K562 (cell line): Measurements from ENCODE around the gene IDUA. TPM values are rescaled to one million over a fixed set of nuclear protein-coding genes. Genes with fewer than 3 reads are reported as not detected.

Source experiments
- GMEB1 ChIP-seq: fragments of 250-450 bp; sonication (Bioruptor Pico); IDR thresholded peaks from 2 replicates; pipeline ENCODE4 v1.4.0; 2020; ENCODE audit warnings: mild to moderate bottlenecking
- HDAC6 ChIP-seq: IDR thresholded peaks from 2 replicates; pipeline ENCODE4 v1.6.1; 2012; ENCODE audit warnings: low read depth, mild to moderate bottlenecking, control low read depth, inconsistent platforms, low read length, moderate library complexity
- HMGN3 ChIP-seq: IDR thresholded peaks from 2 replicates; pipeline ENCODE4 v1.6.1; 2011; ENCODE audit warnings: borderline replicate concordance, low read depth, mild to moderate bottlenecking, mixed read lengths, low read length; ENCODE audit not compliant: insufficient read length; ENCODE audit errors: extremely low read depth
- MCM5 ChIP-seq: fragments of 450-650 bp; IDR thresholded peaks from 2 replicates; pipeline ENCODE4 v1.6.1; 2016; ENCODE audit warnings: low read depth
- OTX1 ChIP-seq: fragments of 450-650 bp; formaldehyde crosslinking; IDR thresholded peaks from 2 replicates; pipeline ENCODE4 v1.4.0; 2022; ENCODE audit warnings: mild to moderate bottlenecking
- POU5F1 ChIP-seq: fragments of 150-350 bp; IDR thresholded peaks from 2 replicates; pipeline ENCODE4 v1.6.1; 2014; ENCODE audit warnings: borderline replicate concordance, low read length, low read depth, mild to moderate bottlenecking; ENCODE audit not compliant: partially characterized antibody
- PTTG1 ChIP-seq: fragments of 450-650 bp; IDR thresholded peaks from 2 replicates; pipeline ENCODE4 v1.6.1; 2016; ENCODE audit warnings: low read depth, mild to moderate bottlenecking, missing genetic modification characterization, missing compliant biosample characterization
- SFPQ ChIP-seq: fragments of 200-400 bp; formaldehyde crosslinking; IDR thresholded peaks from 2 replicates; pipeline ENCODE4 v1.6.1; 2017; ENCODE audit warnings: mild to moderate bottlenecking, low read depth, low read length, moderate library complexity
- TAL1 ChIP-seq: fragments of 450-650 bp; IDR thresholded peaks from 2 replicates; pipeline ENCODE4 v1.6.1; 2016; ENCODE audit warnings: mild to moderate bottlenecking
- TCF3 ChIP-seq: sonication (generic); formaldehyde crosslinking; IDR thresholded peaks from 2 replicates; pipeline ENCODE4 v1.4.0; 2020; ENCODE audit warnings: mild to moderate bottlenecking, missing genetic modification reagents
- TGIF2 ChIP-seq: sonication (generic); formaldehyde crosslinking; IDR thresholded peaks from 2 replicates; pipeline ENCODE4 v1.8.1; 2022; ENCODE audit warnings: mild to moderate bottlenecking, missing genetic modification reagents, moderate library complexity
- UBTF ChIP-seq, 2 experiments: IDR thresholded peaks; 2 replicates each; pipeline ENCODE4 v1.6.1; 2012; ENCODE audit warnings: improper control_type of control experiment in 2 of 2, low read depth in 2 of 2, low read length in 2 of 2, borderline replicate concordance in 1 of 2
- YY1 ChIP-seq, 3 experiments: IDR thresholded peaks; 2 replicates each; pipeline ENCODE4 v1.6.1; 2011; ENCODE audit warnings: low read length in 2 of 3, mild to moderate bottlenecking in 2 of 3, moderate library complexity in 2 of 3, borderline replicate concordance in 1 of 3, control low read depth in 1 of 3, low read depth in 1 of 3; ENCODE audit not compliant: insufficient read depth in 3 of 3, insufficient replicate concordance in 2 of 3, control insufficient read depth in 1 of 3, insufficient read length in 1 of 3; ENCODE audit errors: extremely low read depth in 1 of 3
- ZBTB11 ChIP-seq, 3 experiments: fragments of 200-800 bp in 1 of 3; fragments of 250-450 bp in 1 of 3; fragments of 450-650 bp in 1 of 3; sonication (Bioruptor Pico) in 1 of 3; sonication (Bioruptor generic) in 1 of 3; formaldehyde crosslinking in 1 of 3; IDR thresholded peaks; 2 replicates each; pipeline versions ENCODE4 v1.6.1 to v1.8.0; 2016 to 2022; ENCODE audit warnings: mild to moderate bottlenecking in 2 of 3, missing genetic modification characterization in 2 of 3, missing compliant biosample characterization in 1 of 3, moderate library complexity in 1 of 3
- ZNF165 ChIP-seq: fragments of 250-450 bp; sonication (Bioruptor Pico); IDR thresholded peaks from 2 replicates; pipeline ENCODE4 v1.4.0; 2020; ENCODE audit warnings: borderline replicate concordance
- ZNF354B ChIP-seq: fragments of 250-450 bp; sonication (Bioruptor Pico); IDR thresholded peaks from 2 replicates; pipeline ENCODE4 v1.4.0; 2020
- polyA plus RNA-seq, 8 experiments: library from polyadenylated mRNA; depleted of rRNA in 4 of 8; stranded (reverse) in 5 of 8; unstranded in 3 of 8; fragments of >200 nt; fragmentation: Nextera tagmentation in 2 of 8; fragmentation: Illumina TruSeq in 1 of 8; extraction: Ambion mirVana in 2 of 8; extraction: Trizol in 1 of 8; gene quantifications; 2 replicates each; pipeline versions ENCODE4 v1.2.1 to v1.2.3, GENCODE V29; 2011 to 2014; ENCODE audit warnings: inconsistent platforms in 1 of 8, missing spikeins in 1 of 8
- total RNA-seq, 7 experiments: library from RNA; depleted of rRNA in 6 of 7; stranded (reverse); fragments of >200 nt in 6 of 7; fragmentation: Illumina TruSeq in 2 of 7; extraction: Trizol in 2 of 7; gene quantifications; 2 replicates each; pipeline versions ENCODE4 v1.2.1 to v1.2.3, GENCODE V29; 2011 to 2021; ENCODE audit warnings: low replicate concordance in 1 of 7

The IDUA gene
- total and polyA plus RNA-seq, 9 of the 15 experiments (the other 6 are each of a cell fraction or from before 2014, with no cell fraction given): 0.04 to 16.1 (median 1.2) TPM

GRCh38 chr4:985123-985830 is 1.6 kb upstream of the IDUA start (continued):
- TF ChIP-seq PTTG1 (no peak), ZNF165 (CRISPR knock-in tag) (no peak), TCF3 (CRISPR knock-in tag) (no peak), TAL1 (no peak), ZBTB11 (CRISPR knock-in tag; IDR thresholded peaks at IDR 0.05) (no peak), GMEB1 (no peak), POU5F1 (no peak), MCM5 (no peak), ZNF354B (no peak), OTX1 (CRISPR knock-in tag) (no peak), HMGN3 (peak; percentile 56), YY1 (IDR thresholded peaks at IDR 0.05; ENCODE audit: borderline replicate concordance in 1 of 3, control insufficient read depth in 1 of 3, extremely low read depth in 1 of 3, insufficient read depth in 3 of 3, insufficient read length in 1 of 3, insufficient replicate concordance in 2 of 3, low read depth in 1 of 3, low read length in 2 of 3) (peak; percentile 43 to 92 (median 80)), SFPQ (no peak), TGIF2 (no peak), UBTF (IDR thresholded peaks at IDR 0.05; ENCODE audit: borderline replicate concordance in 1 of 2, low read depth in 2 of 2, low read length in 2 of 2) (no peak), HDAC6 (no peak)
